HFFc6 (cell line): ENCODE measurements around the gene TTC39C. TPM values are rescaled to one million over a fixed set of nuclear protein-coding genes. Genes with fewer than 3 reads are reported as not detected.

ENCODE experiments used
- DNase-seq: peaks from one replicate; pipeline ENCODE4 v3.0.0-alpha.2; 2018
- H3K27ac Mint-ChIP-seq: 2 replicates; pipeline ENCODE4 v1.8.0; 2020; ENCODE audit warnings: mild to moderate bottlenecking, mixed read lengths
- H3K27me3 Mint-ChIP-seq: 2 replicates; pipeline ENCODE4 v1.8.0; 2021; ENCODE audit warnings: mild to moderate bottlenecking, moderate library complexity, mixed read lengths; ENCODE audit not compliant: insufficient read depth
- H3K36me3 Mint-ChIP-seq: 2 replicates; pipeline ENCODE4 v1.8.0; 2021; ENCODE audit warnings: low read depth, mixed read lengths
- H3K4me1 Mint-ChIP-seq: 2 replicates; pipeline ENCODE4 v1.8.0; 2020; ENCODE audit warnings: low read depth, mixed read lengths
- H3K4me3 Mint-ChIP-seq: 2 replicates; pipeline ENCODE4 v1.8.0; 2020; ENCODE audit warnings: mild to moderate bottlenecking, moderate library complexity, mixed read lengths
- H3K9me3 Mint-ChIP-seq: 2 replicates; pipeline ENCODE4 v1.8.0; 2020; ENCODE audit warnings: mild to moderate bottlenecking, mixed read lengths
- total RNA-seq, 6 experiments: library from RNA; stranded (reverse); fragmentation: NEBNext Ultra II Directional; extraction: Animal tissue kit (Norgen Biotek cat#: 25700); gene quantifications; 2 replicates in 1 of 6; 3 replicates in 5 of 6; pipeline ENCODE4 v1.2.3, GENCODE V29; 2021
- TF ChIP-seq, protein P1 (sequence below): fragments of 200-600 bp; sonication (generic); IDR thresholded peaks from 2 replicates; pipeline ENCODE4 v1.5.0; 2021; ENCODE audit warnings: antibody characterized with exemption, mild to moderate bottlenecking

The TTC39C gene
- total RNA-seq, 6 experiments from 2014 or later: 10.1 to 21.3 (median 17.4) TPM

DNA sequence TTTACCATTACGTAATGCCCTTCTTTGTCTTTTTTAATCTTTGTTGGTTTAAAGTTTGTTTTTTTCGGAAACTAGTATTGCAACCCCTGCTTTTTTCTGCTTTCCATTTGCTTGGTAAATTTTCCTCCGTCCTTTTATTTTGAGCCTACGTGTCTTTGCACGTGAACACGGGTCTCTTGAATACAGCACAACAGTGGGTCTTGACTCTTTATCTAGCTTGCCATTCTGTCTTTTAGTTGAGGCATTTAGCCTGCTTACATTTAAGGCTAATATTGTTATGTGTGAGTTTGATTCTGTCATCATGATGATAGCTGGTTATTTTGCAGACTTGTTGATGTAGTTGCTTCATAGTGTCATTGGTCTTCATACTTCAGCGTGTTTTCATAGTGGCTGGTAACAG, 37.5 kb upstream of the TTC39C start:
- DNase-seq: no peak
- Mint-ChIP-seq H3K27ac (no peak overlapping the region), H3K36me3 (0 out of 2 replicates have a peak, but pooled peaks cover 4% of the 10 kb centered on the region), H3K27me3 (peaks cover 8% of the 10 kb centered on the region), H3K9me3 (peaks cover 5% of the 10 kb centered on the region), H3K4me3 (no peak overlapping the region), H3K4me1 (peaks cover 5% of the 10 kb centered on the region)
- TF ChIP-seq, protein P1, sequence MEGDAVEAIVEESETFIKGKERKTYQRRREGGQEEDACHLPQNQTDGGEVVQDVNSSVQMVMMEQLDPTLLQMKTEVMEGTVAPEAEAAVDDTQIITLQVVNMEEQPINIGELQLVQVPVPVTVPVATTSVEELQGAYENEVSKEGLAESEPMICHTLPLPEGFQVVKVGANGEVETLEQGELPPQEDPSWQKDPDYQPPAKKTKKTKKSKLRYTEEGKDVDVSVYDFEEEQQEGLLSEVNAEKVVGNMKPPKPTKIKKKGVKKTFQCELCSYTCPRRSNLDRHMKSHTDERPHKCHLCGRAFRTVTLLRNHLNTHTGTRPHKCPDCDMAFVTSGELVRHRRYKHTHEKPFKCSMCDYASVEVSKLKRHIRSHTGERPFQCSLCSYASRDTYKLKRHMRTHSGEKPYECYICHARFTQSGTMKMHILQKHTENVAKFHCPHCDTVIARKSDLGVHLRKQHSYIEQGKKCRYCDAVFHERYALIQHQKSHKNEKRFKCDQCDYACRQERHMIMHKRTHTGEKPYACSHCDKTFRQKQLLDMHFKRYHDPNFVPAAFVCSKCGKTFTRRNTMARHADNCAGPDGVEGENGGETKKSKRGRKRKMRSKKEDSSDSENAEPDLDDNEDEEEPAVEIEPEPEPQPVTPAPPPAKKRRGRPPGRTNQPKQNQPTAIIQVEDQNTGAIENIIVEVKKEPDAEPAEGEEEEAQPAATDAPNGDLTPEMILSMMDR: no peak

DNA sequence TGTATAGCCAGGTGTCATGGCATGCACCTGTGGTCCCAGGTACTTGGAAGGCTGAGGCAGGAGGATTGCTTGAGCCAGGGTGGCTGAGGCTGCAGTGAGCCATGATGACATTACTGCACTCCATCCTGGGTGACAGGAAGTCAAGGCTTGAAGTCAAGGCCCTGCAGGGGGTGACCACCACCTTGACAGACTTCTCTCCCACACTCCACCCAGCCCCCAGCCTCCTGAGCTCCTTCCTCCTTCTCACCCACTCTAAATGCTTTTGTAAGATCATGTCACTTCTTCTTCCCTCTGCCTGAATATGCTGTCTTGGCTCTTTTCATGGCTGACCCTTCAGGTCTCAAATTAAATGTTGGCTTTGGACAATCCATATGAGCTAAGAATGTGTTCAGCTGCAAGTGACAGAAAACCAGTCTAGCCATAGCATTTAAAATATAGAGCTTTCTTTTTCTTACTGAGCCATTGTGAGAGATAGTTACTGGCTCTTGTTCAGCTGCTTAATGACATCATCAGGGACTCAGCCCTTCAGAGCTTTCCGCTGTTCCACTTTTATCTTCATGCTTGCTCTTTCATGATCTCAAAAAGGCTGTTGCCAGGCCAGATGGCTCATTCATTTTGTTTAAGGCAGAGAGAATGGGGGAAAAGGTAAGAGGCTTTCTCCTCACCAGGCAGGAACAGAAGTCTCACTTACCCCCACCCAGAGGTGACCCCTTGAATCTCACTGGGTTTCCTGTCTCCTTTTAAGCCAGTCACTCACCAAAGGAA, 36.7 kb upstream of the TTC39C start:
- H3K36me3 Mint-ChIP-seq: 0 out of 2 replicates have a peak, but pooled peaks cover 4% of the 10 kb centered on the region
- no peak for DNase-seq
- H3K4me3 Mint-ChIP-seq: no peak overlapping the region
- TF ChIP-seq, protein P1: no peak
- peaks cover 8% of the 10 kb centered on the region for H3K27me3 Mint-ChIP-seq
- peaks cover 5% of the 10 kb centered on the region for H3K9me3 Mint-ChIP-seq
- H3K4me1 Mint-ChIP-seq: peaks cover 13% of the 10 kb centered on the region
- H3K27ac Mint-ChIP-seq: no peak overlapping the region

DNA sequence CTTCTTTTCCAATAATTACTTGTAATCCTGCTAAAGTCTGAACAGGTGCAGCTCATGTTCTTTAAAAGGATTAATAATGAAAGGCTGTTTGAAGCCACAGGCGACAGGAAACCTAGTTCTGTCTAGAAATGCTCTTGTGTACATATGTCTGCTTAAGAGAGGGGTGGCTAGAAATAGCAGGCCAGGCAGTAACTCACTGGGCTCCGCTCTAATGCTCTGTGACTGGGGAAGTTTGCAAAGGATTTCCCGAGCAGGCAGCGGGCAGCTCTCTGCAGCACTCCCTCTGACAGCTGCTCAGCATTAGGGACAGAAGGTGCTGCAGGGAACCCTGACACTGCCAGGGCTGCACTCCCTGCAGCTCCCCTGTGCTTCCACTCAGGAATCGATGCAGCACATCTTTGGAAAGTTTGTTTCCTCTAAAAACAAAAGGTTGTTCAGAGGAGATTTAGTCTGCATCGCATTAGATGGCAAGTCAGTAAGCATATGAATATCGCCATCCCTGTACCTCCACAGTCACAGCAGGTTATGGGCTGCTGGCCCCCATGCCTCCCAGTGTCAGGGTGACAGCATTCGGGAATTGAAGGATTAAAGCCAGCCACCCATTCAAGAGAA, 33.1 kb upstream of the TTC39C start:
- DNase-seq: no peak
- Mint-ChIP-seq H3K9me3 (peaks cover 5% of the 10 kb centered on the region), H3K27me3 (peaks cover 3% of the 10 kb centered on the region), H3K4me3 (peak overlapping the region; percentile 86), H3K4me1 (peaks cover 18% of the 10 kb centered on the region), H3K27ac (peak overlapping the region; percentile 77), H3K36me3 (0 out of 2 replicates have a peak, but pooled peaks cover 4% of the 10 kb centered on the region)
- TF ChIP-seq, protein P1: no peak

DNA sequence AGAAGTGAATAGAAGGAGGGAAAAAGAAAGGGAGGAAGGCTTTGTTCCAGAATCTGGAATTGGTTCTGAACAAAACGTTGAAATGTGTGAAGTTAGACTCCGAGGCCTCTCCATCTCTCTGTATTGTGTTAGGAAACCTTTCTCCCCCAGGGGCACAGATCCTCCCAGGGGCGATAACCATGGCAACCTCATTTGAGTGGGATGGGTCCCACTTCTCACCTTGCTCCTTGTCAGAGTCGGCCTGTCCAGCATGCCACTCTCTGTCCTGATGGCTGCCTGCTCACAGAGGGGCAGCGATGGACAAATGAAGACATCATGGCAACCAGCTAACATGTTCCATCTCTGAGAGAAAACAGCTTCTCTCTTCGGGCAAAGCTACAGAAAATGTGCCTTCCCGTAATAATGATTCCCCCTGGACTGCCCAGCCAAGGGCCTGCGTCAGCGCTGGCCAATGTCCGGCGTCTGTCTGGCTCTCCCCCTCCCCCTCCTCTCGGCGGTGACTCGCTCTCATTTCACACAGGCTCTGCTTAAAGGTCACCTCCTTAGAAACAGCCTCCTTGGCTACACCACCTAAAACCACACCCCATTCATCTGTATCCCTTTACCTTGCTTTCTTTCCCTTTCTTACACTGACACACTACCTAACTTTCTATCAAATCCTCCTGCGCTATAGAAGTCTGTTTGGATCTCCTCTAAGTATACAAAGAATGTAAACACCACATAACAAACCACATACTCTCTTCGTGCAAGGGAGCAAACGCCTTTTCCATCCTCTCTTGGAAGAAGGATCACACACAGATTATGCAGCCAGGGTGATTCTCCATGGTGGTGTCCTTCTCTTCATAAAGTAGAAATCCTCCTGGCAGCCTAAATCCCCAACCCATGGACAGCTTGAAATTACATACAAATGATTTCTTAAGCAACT, 32.1 kb upstream of the TTC39C start:
- peak overlapping the region; percentile 86 for H3K4me3 Mint-ChIP-seq
- no peaks in the 10 kb centered on the region for H3K36me3 Mint-ChIP-seq
- TF ChIP-seq, protein P1: no peak
- H3K4me1 Mint-ChIP-seq: peaks cover 18% of the 10 kb centered on the region
- peak; percentile 60 for DNase-seq
- H3K9me3 Mint-ChIP-seq: no peaks in the 10 kb centered on the region
- peaks cover 3% of the 10 kb centered on the region for H3K27me3 Mint-ChIP-seq
- peak overlapping the region; percentile 77 for H3K27ac Mint-ChIP-seq

DNA sequence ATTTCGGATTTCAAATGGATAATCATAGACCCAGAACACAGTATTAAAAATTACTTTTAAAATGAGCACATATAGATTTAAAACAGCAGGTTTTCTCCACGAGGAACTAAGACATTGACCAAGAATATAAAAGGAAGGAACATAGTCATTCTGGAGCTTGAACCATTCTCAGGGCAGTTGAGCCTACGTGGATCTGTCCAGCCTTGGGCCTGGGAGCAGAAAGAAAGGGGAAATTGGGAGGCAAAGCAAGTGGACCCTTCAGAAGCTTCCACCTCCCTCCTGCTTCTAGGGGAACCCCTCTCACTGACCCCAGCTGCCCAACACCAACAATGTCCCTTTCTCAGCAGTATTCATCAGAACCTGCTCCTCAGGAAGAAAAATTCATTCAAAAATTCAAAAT, 31.4 kb upstream of the TTC39C start:
- no peaks in the 10 kb centered on the region for H3K9me3 Mint-ChIP-seq
- no peak for DNase-seq
- peaks cover 3% of the 10 kb centered on the region for H3K27me3 Mint-ChIP-seq
- no peaks in the 10 kb centered on the region for H3K36me3 Mint-ChIP-seq
- peak overlapping the region; percentile 77; the same call in 1 of the 2 replicates for H3K27ac Mint-ChIP-seq
- TF ChIP-seq, protein P1: no peak
- H3K4me3 Mint-ChIP-seq: peak overlapping the region; percentile 86
- peaks cover 18% of the 10 kb centered on the region for H3K4me1 Mint-ChIP-seq
